ENCODE results near the gene TSC22D1.
A peak's percentile ranks its signal among the peaks of the same experiment; 100 is the strongest.

Gene TSC22D1

GRCh38 chr13:44474122-44474910 is 101.8 kb downstream of the TSC22D1 start:
- ChIA-PET POLR2A (no interaction called here), CTCF (interaction anchor here (0.6 to 12.9 kb wide), 8 partner anchors 10 to 568 kb away, joined by 3 to 244 read pairs (median 4); no protein-coding TSS in a partner anchor)
- no peak for DNase-seq
- Histone ChIP-seq H3K27me3 (replicated peaks in 2 of 5; ENCODE audit: control insufficient read depth in 4 of 5, insufficient read depth in 5 of 5, low read length in 4 of 5) (no peaks in the 10 kb centered on the region), H3K4me3 (ENCODE audit: control insufficient read depth in 1 of 7, extremely low read depth in 1 of 7, insufficient read depth in 4 of 7, low read depth in 2 of 7, low read length in 6 of 7) (no peak overlapping the region), H3K4me1 (ENCODE audit: control extremely low read depth in 1 of 4, control insufficient read depth in 4 of 4, insufficient read depth in 4 of 4, low read length in 3 of 4) (peaks cover 0 to 5% (median 3%) of the 10 kb centered on the region in 4 experiments), H3K36me3 (ENCODE audit: control insufficient read depth in 4 of 4, insufficient read depth in 4 of 4, low read length in 3 of 4) (no peaks in the 10 kb centered on the region), H3K9me3 (ENCODE audit: control extremely low read depth in 1 of 5, control insufficient read depth in 4 of 5, insufficient read depth in 2 of 5, low read depth in 1 of 5, low read length in 4 of 5) (no peaks in the 10 kb centered on the region), H3K27ac (ENCODE audit: insufficient read depth in 1 of 2, low read depth in 1 of 2, low read length in 2 of 2, poor library complexity in 1 of 2, severe bottlenecking in 2 of 2) (no peak overlapping the region)
- 100% methylated on average over 1 of the region's 4 CpGs for WGBS (ENCODE audit: insufficient coverage)

GRCh38 chr13:44471686-44472085 is 104.4 kb downstream of the TSC22D1 start:
- H3K36me3 ChIP-seq (ENCODE audit: control insufficient read depth in 4 of 4, insufficient read depth in 4 of 4, low read length in 3 of 4): no peaks in the 10 kb centered on the region
- peaks cover 0 to 5% (median 3%) of the 10 kb centered on the region in 4 experiments for H3K4me1 ChIP-seq (ENCODE audit: control extremely low read depth in 1 of 4, control insufficient read depth in 4 of 4, insufficient read depth in 4 of 4, low read length in 3 of 4)
- ChIA-PET CTCF (interaction anchor here (0.6 to 12.9 kb wide), 9 partner anchors 8 to 566 kb away, joined by 3 to 244 read pairs (median 6); no protein-coding TSS in a partner anchor), POLR2A (no interaction called here)
- no peak for DNase-seq
- H3K27me3 ChIP-seq (replicated peaks in 2 of 5; ENCODE audit: control insufficient read depth in 4 of 5, insufficient read depth in 5 of 5, low read length in 4 of 5): no peaks in the 10 kb centered on the region
- H3K27ac ChIP-seq (ENCODE audit: insufficient read depth in 1 of 2, low read depth in 1 of 2, low read length in 2 of 2, poor library complexity in 1 of 2, severe bottlenecking in 2 of 2): no peak overlapping the region
- no peak overlapping the region for H3K4me3 ChIP-seq (ENCODE audit: control insufficient read depth in 1 of 7, extremely low read depth in 1 of 7, insufficient read depth in 4 of 7, low read depth in 2 of 7, low read length in 6 of 7)
- no peaks in the 10 kb centered on the region for H3K9me3 ChIP-seq (ENCODE audit: control extremely low read depth in 1 of 5, control insufficient read depth in 4 of 5, insufficient read depth in 2 of 5, low read depth in 1 of 5, low read length in 4 of 5)
- no CpG with 5 or more reads among the region's 1 CpG for whole genome bisulfite sequencing (ENCODE audit: insufficient coverage)

- WGBS (ENCODE audit: insufficient coverage): 59% methylated on average over 3 of the region's 4 CpGs
- H3K9me3 ChIP-seq (ENCODE audit: control extremely low read depth in 1 of 5, control insufficient read depth in 4 of 5, insufficient read depth in 2 of 5, low read depth in 1 of 5, low read length in 4 of 5): no peaks in the 10 kb centered on the region
- no peak overlapping the region for H3K27ac ChIP-seq (ENCODE audit: insufficient read depth in 1 of 2, low read depth in 1 of 2, low read length in 2 of 2, poor library complexity in 1 of 2, severe bottlenecking in 2 of 2)
- H3K36me3 ChIP-seq (ENCODE audit: control insufficient read depth in 4 of 4, insufficient read depth in 4 of 4, low read length in 3 of 4): no peaks in the 10 kb centered on the region
- H3K27me3 ChIP-seq (replicated peaks in 2 of 5; ENCODE audit: control insufficient read depth in 4 of 5, insufficient read depth in 5 of 5, low read length in 4 of 5): no peaks in the 10 kb centered on the region
- ChIA-PET CTCF (interaction anchor here (0.6 to 12.9 kb wide), 8 partner anchors 12 to 565 kb away, joined by 3 to 244 read pairs (median 8); no protein-coding TSS in a partner anchor), POLR2A (no interaction called here)
- peaks cover 0 to 5% (median 3%) of the 10 kb centered on the region in 4 experiments for H3K4me1 ChIP-seq (ENCODE audit: control extremely low read depth in 1 of 4, control insufficient read depth in 4 of 4, insufficient read depth in 4 of 4, low read length in 3 of 4)
- peak; percentile 60 to 71 (median 60) for DNase-seq
- H3K4me3 ChIP-seq (ENCODE audit: control insufficient read depth in 1 of 7, extremely low read depth in 1 of 7, insufficient read depth in 4 of 7, low read depth in 2 of 7, low read length in 6 of 7): no peak overlapping the region
Measured at GRCh38 chr13:44470638-44471562, 105.2 kb downstream of the TSC22D1 start.

GRCh38 chr13:44468874-44469273 is 107.3 kb downstream of the TSC22D1 start:
- Histone ChIP-seq H3K4me3 (ENCODE audit: control insufficient read depth in 1 of 7, extremely low read depth in 1 of 7, insufficient read depth in 4 of 7, low read depth in 2 of 7, low read length in 6 of 7) (no peak overlapping the region), H3K27ac (ENCODE audit: insufficient read depth in 1 of 2, low read depth in 1 of 2, low read length in 2 of 2, poor library complexity in 1 of 2, severe bottlenecking in 2 of 2) (no peak overlapping the region), H3K4me1 (ENCODE audit: control extremely low read depth in 1 of 4, control insufficient read depth in 4 of 4, insufficient read depth in 4 of 4, low read length in 3 of 4) (peaks cover 0 to 9% (median 0%) of the 10 kb centered on the region in 4 experiments), H3K27me3 (replicated peaks in 2 of 5; ENCODE audit: control insufficient read depth in 4 of 5, insufficient read depth in 5 of 5, low read length in 4 of 5) (no peaks in the 10 kb centered on the region), H3K9me3 (ENCODE audit: control extremely low read depth in 1 of 5, control insufficient read depth in 4 of 5, insufficient read depth in 2 of 5, low read depth in 1 of 5, low read length in 4 of 5) (no peaks in the 10 kb centered on the region), H3K36me3 (ENCODE audit: control insufficient read depth in 4 of 4, insufficient read depth in 4 of 4, low read length in 3 of 4) (no peaks in the 10 kb centered on the region)
- CTCF ChIA-PET: interaction anchor here (0.7 to 12.9 kb wide), 11 partner anchors 8 to 563 kb away, joined by 3 to 244 read pairs (median 4); no protein-coding TSS in a partner anchor
- DNase-seq: no peak
- POLR2A ChIA-PET: no interaction called here
- WGBS (ENCODE audit: insufficient coverage): 100% methylated on average over 3 of the region's 3 CpGs

- Histone ChIP-seq H3K27ac (ENCODE audit: insufficient read depth in 1 of 2, low read depth in 1 of 2, low read length in 2 of 2, poor library complexity in 1 of 2, severe bottlenecking in 2 of 2) (no peak overlapping the region), H3K4me3 (ENCODE audit: control insufficient read depth in 1 of 7, extremely low read depth in 1 of 7, insufficient read depth in 4 of 7, low read depth in 2 of 7, low read length in 6 of 7) (no peak overlapping the region), H3K4me1 (ENCODE audit: control extremely low read depth in 1 of 4, control insufficient read depth in 4 of 4, insufficient read depth in 4 of 4, low read length in 3 of 4) (peaks cover 0 to 11% (median 0%) of the 10 kb centered on the region in 4 experiments), H3K9me3 (ENCODE audit: control extremely low read depth in 1 of 5, control insufficient read depth in 4 of 5, insufficient read depth in 2 of 5, low read depth in 1 of 5, low read length in 4 of 5) (no peaks in the 10 kb centered on the region), H3K36me3 (ENCODE audit: control insufficient read depth in 4 of 4, insufficient read depth in 4 of 4, low read length in 3 of 4) (no peaks in the 10 kb centered on the region), H3K27me3 (replicated peaks in 2 of 5; ENCODE audit: control insufficient read depth in 4 of 5, insufficient read depth in 5 of 5, low read length in 4 of 5) (no peaks in the 10 kb centered on the region)
- POLR2A ChIA-PET: no interaction called here
- no peak for DNase-seq
- CTCF ChIA-PET: interaction anchor here (1.1 to 12.9 kb wide), 5 partner anchors 17 to 559 kb away, joined by 3 to 244 read pairs (median 6); no protein-coding TSS in a partner anchor
- WGBS (ENCODE audit: insufficient coverage): 94% methylated on average over 4 of the region's 4 CpGs
Measured at GRCh38 chr13:44465318-44465717, 110.8 kb downstream of the TSC22D1 start.

- peak in 1 of 3 donors; percentile 23 for DNase-seq
- CTCF ChIA-PET: interaction anchor here (1.1 to 12.9 kb wide), 6 partner anchors 9 to 559 kb away, joined by 3 to 244 read pairs (median 6); no protein-coding TSS in a partner anchor
- Histone ChIP-seq H3K36me3 (ENCODE audit: control insufficient read depth in 4 of 4, insufficient read depth in 4 of 4, low read length in 3 of 4) (peaks cover 0 to 4% (median 1%) of the 10 kb centered on the region in 4 experiments), H3K27me3 (replicated peaks in 2 of 5; ENCODE audit: control insufficient read depth in 4 of 5, insufficient read depth in 5 of 5, low read length in 4 of 5) (no peaks in the 10 kb centered on the region), H3K4me3 (ENCODE audit: control insufficient read depth in 1 of 7, extremely low read depth in 1 of 7, insufficient read depth in 4 of 7, low read depth in 2 of 7, low read length in 6 of 7) (no peak overlapping the region), H3K4me1 (ENCODE audit: control extremely low read depth in 1 of 4, control insufficient read depth in 4 of 4, insufficient read depth in 4 of 4, low read length in 3 of 4) (peaks cover 0 to 11% (median 0%) of the 10 kb centered on the region in 4 experiments), H3K27ac (ENCODE audit: insufficient read depth in 1 of 2, low read depth in 1 of 2, low read length in 2 of 2, poor library complexity in 1 of 2, severe bottlenecking in 2 of 2) (no peak overlapping the region), H3K9me3 (ENCODE audit: control extremely low read depth in 1 of 5, control insufficient read depth in 4 of 5, insufficient read depth in 2 of 5, low read depth in 1 of 5, low read length in 4 of 5) (peaks cover 0 to 2% (median 0%) of the 10 kb centered on the region in 5 experiments)
- POLR2A ChIA-PET: interaction anchor here (0.5 kb wide), 1 partner anchor 403 kb away, joined by 3 read pairs; no protein-coding TSS in a partner anchor
- WGBS (ENCODE audit: insufficient coverage): no CpG with 5 or more reads among the region's 1 CpG
Measured at GRCh38 chr13:44464471-44464870, 111.7 kb downstream of the TSC22D1 start.

All from common myeloid progenitor, CD34-positive (primary cell).